ENCODE results near the gene OR2T6.
"Not testable (repeated sequence)": the region's sequence is repeated elsewhere in the genome, so short reads cannot be mapped to it uniquely, and the experiment has no call there.

OR2T6 gene

GRCh38 chr1:248375446-248375845 lies at the start of gene OR2T6:
Gene OR2T6, plus strand, starts transcription at chr1:248375746. Its CDS starts 11,863 bp downstream, at chr1:248387609.
- DNase-seq (ENCODE audit: low read depth), result no peak

GRCh38 chr1:248343451-248343850 lies 32.1 kb upstream of the OR2T6 start:
- DNase-seq (ENCODE audit: low read depth), result no peak

- DNase-seq (ENCODE audit: low read depth), result no peak
These were observed 27.1 kb upstream of the OR2T6 start, which contains the start of gene OR14C36 for GRCh38 chr1:248348475-248348874. Gene OR14C36, plus strand, starts transcription at chr1:248348775. Its CDS starts 0 bp downstream, at chr1:248348775.

GRCh38 chr1:248359415-248359814 lies 16.1 kb upstream of the OR2T6 start:
- no peak for DNase-seq (ENCODE audit: low read depth)

GRCh38 chr1:248361121-248361715 lies 14.3 kb upstream of the OR2T6 start, which contains the start of gene OR2T4:
Gene OR2T4, plus strand, starts transcription at chr1:248361665. Its CDS starts 0 bp downstream, at chr1:248361665.
- no peak for DNase-seq (ENCODE audit: low read depth)

GRCh38 chr1:248366609-248367008 lies 8.9 kb upstream of the OR2T6 start:
- DNase-seq (ENCODE audit: low read depth), result no peak

- no peak for DNase-seq (ENCODE audit: low read depth)
These were observed 3.2 kb upstream of the OR2T6 start for GRCh38 chr1:248372394-248372793.

GRCh38 chr1:248373761-248374160 lies 1.8 kb upstream of the OR2T6 start:
- DNase-seq (ENCODE audit: low read depth), result no peak

- no peak for DNase-seq (ENCODE audit: low read depth)
These were observed 1.4 kb downstream of the OR2T6 start for GRCh38 chr1:248376916-248377315.

GRCh38 chr1:248380854-248381253 lies 5.3 kb downstream of the OR2T6 start:
- DNase-seq (ENCODE audit: low read depth), result no peak

GRCh38 chr1:248388426-248388825 lies 12.9 kb downstream of the OR2T6 start:
- DNase-seq (ENCODE audit: low read depth), result no peak

- DNase-seq (ENCODE audit: low read depth), result no peak
These were observed 17.5 kb downstream of the OR2T6 start for GRCh38 chr1:248393050-248393449.

- DNase-seq (ENCODE audit: low read depth), result no peak
These were observed 27.2 kb downstream of the OR2T6 start, which contains the start of gene OR2T1 for GRCh38 chr1:248402748-248403147. Gene OR2T1, plus strand, starts transcription at chr1:248403048. Its CDS starts 3,100 bp downstream, at chr1:248406148.

- no peak for DNase-seq (ENCODE audit: low read depth)
These were observed 28.5 kb downstream of the OR2T6 start for GRCh38 chr1:248404024-248404423.

- DNase-seq (ENCODE audit: low read depth), result no peak
These were observed 31.5 kb downstream of the OR2T6 start for GRCh38 chr1:248406721-248407692.

- no peak for DNase-seq (ENCODE audit: low read depth)
These were observed 40.7 kb downstream of the OR2T6 start for GRCh38 chr1:248416226-248416625.

- no peak for DNase-seq (ENCODE audit: low read depth)
These were observed 42.3 kb downstream of the OR2T6 start for GRCh38 chr1:248417854-248418253.

GRCh38 chr1:248421384-248421783 lies 45.8 kb downstream of the OR2T6 start:
- no peak for DNase-seq (ENCODE audit: low read depth)

GRCh38 chr1:248427526-248428191 lies 52.1 kb downstream of the OR2T6 start:
- not testable (repeated sequence) for DNase-seq (ENCODE audit: low read depth)

GRCh38 chr1:248428192-248428533 lies 52.6 kb downstream of the OR2T6 start:
- not testable (repeated sequence) for DNase-seq (ENCODE audit: low read depth)

- not testable (repeated sequence) for DNase-seq (ENCODE audit: low read depth)
These were observed 56.1 kb downstream of the OR2T6 start for GRCh38 chr1:248431683-248432082.

GRCh38 chr1:248432201-248432600 lies 56.7 kb downstream of the OR2T6 start:
- not testable (repeated sequence) for DNase-seq (ENCODE audit: low read depth)

Measured in activated T-helper 1 cell treated with Interleukin-2 at 50 U/mL for 16 hours (primary cell).